ENCODE data around the gene CAPN8.

CAPN8 gene

DNA sequence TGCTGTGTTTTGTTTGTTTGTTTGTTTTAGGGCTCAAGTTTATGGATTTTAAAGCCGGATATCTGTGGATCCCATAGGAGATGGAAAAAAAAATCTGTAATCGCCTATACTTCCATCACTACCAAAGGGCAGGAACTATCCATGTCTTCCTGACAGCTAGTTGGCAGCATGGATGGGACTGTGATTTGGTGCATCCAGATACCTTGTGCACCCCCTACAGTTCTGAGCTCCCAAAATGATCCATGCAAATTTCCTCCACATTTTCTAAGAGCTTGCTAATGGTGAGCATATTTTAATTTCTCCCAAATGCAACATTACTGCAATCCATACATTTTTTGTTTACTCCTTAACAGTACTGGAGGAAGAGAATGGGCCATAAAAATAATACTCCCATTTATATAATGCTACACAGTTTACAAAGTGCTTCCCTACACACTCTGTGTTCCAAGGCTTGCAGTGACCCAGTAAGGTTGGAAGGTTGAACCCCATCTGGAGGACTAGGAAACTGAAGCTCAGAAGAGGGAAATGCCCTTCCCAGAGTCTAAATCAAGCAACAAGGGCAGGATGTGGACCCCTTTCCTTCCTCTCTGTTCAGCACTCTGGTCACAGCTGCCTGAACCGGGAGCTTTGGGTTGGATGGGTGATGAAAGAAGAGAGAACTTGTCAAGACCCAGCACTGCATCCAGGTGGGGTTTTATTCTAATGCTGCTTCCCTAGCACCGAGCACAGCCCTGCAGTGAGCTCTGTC is 48.0 kb downstream of the CAPN8 start:
- no peak for DNase-seq (ENCODE audit: low spot score)

DNA sequence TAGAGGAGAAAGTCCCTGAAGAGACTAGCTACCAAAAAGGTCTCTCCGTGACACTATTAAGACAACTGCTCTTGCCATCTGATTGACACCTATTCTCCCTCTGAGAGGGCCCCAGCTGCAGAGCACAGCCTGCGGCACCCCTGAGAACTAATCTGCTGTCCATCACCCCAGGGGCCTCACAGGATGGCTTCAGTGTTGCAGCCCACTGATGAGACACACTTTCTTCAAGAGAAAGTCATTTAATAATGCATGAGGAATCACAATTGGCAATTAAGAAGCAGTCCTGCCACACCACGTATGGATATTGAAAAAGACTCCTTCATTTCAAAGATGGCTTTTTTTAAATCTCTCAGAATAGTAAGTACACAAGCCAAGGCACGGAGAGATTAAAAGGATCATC is 48.9 kb downstream of the CAPN8 start:
- DNase-seq (ENCODE audit: low spot score) = no peak

DNA sequence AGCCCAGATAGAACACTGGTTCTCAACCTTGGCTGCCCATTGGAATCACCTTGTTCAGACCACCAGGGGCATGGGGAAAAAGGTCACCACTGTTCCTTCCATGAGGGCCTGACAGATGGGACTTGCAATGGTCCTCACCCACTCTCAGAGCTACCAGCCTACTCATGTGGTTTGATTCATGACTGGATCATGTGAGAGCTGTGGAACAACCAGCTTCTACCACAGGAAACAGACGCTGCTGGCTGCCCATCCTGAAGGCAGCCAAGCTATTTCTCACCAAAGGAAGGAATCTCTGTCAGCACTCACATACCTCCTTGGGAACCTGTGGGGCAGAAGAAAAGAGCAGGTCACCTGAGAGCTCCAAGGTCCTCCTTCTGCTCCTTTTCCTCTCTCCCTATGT is 53.6 kb downstream of the CAPN8 start:
- no peak for DNase-seq (ENCODE audit: low spot score)

DNA sequence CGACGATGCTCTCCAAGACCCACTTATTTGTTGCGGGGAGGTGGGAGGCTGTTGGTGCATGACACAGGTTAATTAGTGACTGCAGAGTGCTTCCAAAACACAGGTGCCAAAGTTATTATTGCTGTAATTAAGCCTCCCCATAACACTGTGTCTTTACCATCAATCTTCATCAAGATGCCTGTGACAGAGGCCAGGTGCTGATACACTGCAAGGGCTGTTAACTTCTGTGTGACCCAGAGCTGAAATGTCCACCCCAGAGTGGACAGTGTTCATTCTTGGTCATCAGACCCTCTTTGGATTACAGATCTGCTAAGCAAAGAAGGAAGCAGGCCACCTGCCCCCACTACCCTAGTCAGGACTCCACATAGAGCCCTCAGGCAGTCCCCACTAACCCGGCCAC is 55.5 kb downstream of the CAPN8 start:
- DNase-seq (ENCODE audit: low spot score) = no peak

- no peak for DNase-seq (ENCODE audit: low spot score)
Observed at GRCh38 chr1:223609066-223609465, 56.4 kb downstream of the CAPN8 start.

DNA sequence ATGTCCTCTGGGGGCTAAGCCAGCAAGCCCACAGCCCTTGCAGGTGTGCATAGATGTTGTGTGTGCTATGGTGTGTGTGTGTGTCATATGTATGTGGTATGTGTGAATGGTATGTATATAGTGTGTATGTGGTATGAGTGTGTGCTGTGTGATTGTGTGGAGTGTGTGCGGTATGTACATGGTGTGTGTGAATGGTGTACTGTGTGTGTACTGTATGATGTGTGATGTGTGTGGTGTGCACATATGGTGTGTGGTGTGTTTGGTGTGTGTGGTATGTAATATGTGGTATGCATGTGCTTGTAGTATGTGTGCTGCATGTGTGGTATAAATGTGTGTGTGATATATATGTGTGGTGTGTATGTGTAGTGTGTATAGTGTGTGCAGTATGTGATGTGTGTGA is 107.0 kb downstream of the CAPN8 start:
- DNase-seq (ENCODE audit: low spot score) = no peak

GRCh38 chr1:223557130-223557475 is 108.4 kb downstream of the CAPN8 start:
- no peak for DNase-seq (ENCODE audit: low spot score)

DNA sequence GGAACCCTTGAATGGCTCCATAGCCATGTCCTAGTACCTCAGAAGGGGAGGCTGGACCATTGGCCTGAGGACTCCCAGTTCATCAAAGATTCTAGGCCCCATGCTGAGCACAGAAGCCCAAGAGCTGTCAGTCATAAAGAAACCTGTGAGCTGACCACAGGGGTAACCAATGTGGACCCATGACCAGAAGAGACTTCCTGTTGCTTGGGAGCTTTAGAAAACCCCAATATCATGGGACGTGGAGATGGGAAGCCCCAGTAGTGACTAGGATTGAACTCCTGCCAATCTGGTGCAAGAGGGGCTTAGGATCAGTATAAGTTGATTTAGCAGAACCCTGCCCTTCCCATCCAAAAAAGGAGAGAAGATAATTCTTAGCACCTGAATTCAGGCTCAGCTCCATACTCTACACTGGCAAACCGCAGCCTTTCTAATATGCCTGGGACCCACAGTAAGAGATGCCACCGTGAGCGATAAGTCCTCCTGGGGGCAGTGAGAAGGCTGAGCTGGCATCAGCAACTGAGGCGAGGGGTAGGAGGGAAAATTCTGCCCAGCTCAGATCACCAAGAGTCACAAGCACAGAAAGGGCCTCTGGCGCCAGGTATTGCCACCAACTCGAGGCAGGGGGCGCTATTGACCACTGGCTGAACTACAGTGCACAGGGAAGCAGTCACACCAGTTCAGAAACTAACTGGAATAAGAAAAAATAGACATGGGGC is 108.9 kb downstream of the CAPN8 start:
- peak; percentile 56 for DNase-seq (ENCODE audit: low spot score)

GRCh38 chr1:223553957-223554356 is 111.5 kb downstream of the CAPN8 start:
- DNase-seq (ENCODE audit: low spot score) = no peak

GRCh38 chr1:223551610-223552009 is 113.9 kb downstream of the CAPN8 start:
- DNase-seq (ENCODE audit: low spot score) = no peak

DNA sequence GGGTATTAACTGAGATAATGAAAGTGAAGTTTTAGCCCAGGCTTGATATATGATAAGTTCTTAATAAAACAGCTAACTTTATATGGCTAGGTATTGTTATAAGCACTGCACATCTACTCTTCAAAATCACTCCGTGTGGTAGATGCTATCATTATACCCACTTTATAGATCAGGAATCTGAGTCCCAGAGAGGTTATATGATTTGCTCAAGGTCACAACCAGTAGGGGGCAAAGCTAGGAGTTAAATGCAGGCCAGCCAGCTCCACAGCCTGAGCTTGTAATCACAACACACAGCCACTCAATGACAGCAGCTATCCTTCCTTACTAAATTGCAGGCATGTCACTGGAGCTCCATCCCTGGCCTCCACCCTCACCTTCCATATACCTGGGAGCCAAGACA is 115.8 kb downstream of the CAPN8 start:
- no peak for DNase-seq (ENCODE audit: low spot score)

DNA sequence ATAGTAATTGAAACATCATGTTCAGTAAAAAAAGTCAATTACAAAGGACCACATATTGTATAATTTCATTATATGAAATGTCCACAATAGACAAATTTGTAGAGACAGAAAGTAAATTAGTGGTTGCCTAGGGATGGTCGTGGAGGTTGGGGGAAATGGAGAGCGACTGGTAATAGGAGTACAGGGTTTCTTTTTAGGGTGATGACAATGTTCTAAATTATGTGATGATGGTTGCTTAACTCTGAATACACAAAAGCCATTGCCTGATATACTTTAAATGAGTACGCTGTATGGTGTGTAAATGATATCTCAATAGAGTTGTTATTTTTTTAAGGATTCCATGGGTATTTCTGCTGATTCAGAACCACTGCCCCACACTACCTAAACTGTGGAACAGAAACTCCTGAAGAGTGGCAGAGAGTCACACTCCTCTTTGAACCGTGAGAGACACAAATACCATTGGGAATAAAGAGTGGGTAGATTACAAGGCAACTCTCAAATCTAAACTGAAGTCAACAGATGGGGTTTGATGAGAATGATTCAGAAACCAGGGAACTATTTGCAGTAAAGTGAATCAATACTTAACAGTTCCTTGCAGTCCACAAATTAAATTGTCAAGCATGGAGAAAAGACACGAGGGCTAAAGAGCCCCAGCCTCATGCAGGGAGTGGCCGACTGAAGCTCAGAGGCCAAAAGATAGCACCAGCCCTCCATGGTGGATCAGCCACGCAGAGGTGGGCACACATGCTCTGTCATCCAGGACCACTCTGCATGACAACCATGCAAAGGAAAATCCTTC is 118.0 kb downstream of the CAPN8 start:
- no peak for DNase-seq (ENCODE audit: low spot score)

GRCh38 chr1:223545343-223545742 is 120.2 kb downstream of the CAPN8 start:
- no peak for DNase-seq (ENCODE audit: low spot score)

- no peak for DNase-seq (ENCODE audit: low spot score)
Observed at GRCh38 chr1:223543560-223543959, 121.9 kb downstream of the CAPN8 start.

- DNase-seq (ENCODE audit: low spot score) = no peak
Observed at GRCh38 chr1:223542831-223543230, 122.7 kb downstream of the CAPN8 start.

DNA sequence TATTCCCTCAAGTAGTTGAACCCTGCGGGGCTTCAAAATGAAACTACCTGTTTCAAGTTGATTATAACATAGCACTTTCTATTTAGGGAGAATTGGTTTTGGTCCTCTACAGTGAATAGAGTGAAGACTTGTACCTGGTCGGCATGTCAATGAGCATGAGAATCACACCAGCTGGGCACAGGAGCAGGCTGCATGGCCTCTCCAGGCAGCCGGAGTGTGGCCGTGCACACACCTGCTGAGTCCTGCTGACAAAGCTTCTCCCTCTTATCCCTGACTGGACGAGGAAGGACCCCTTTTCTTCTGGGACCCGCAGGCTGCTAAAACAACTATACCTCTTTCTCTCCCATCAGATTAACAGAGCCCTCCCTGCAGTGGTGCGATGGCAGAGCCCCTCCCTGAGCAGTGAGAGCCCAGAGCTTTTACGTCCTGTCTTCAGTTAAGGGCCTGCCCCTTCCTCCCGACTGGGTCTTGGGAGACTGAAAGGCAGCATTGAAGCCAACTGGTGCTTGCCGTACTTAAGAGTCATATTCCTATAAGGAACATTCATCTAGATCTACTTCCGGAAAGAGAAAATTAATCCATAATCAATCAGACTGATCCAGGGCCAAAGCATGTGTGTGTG is 124.9 kb downstream of the CAPN8 start:
- DNase-seq (ENCODE audit: low spot score) = no peak

DNA sequence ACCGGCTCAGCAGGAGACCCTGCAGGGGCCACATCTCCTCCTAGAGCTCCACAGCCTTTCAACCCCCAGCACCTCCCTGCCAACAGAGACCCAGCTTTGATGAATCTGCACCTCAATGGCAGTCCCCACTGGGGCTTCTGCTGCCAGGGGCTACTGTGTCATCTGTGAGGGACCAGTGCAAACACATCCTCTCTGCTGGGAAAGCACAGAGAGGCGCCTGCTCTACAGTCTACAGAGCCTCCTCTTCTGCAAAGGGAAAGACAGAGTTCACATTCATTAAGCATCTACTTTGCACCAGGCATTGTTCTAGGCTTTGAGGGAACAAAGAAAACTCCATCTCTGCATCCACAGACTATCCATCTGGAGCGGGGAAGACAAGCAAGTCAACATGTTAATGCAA is 125.8 kb downstream of the CAPN8 start:
- DNase-seq (ENCODE audit: low spot score) = no peak

DNA sequence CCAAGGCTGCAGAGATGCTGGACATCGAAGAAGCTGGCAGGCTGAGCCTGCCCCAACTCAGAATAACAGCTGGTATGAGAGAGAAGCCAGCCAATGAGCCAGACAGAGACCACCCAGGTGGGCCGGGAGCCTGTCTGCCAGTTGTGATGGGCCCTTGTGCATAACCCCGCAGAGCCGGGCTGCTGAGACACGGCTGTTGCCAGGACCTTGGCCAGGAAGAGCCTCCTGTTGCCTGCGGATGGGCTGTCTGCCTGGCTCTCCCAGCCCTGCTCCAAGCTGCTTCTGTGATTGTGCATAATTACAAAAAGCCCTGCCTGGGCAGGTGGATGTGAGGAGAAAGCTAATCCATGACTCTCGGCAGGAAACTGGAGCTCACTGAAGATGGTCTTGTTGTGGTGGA is 126.5 kb downstream of the CAPN8 start:
- no peak for DNase-seq (ENCODE audit: low spot score)

DNA sequence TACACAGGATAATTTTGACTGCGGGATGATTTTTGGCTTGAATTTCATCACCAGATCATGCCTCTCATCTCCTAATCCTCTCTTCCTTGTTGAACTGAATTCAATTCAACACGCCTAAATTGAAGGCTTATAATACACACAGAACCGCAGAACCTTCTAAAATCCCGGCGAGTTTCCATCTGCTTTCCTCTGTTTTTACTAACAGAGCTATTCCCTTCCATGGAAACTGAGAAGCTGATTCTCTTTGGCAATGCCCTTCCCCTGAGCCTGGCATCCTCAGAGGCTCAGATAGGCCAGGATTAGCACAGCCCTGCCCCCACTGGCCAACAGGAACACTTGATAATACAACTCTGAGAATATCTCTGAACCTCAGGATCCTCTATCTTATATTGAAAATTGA is 130.2 kb downstream of the CAPN8 start:
- DNase-seq (ENCODE audit: low spot score) = no peak

GRCh38 chr1:223534677-223535076 is 130.8 kb downstream of the CAPN8 start:
- no peak for DNase-seq (ENCODE audit: low spot score)

GRCh38 chr1:223533708-223534107 is 131.8 kb downstream of the CAPN8 start:
- no peak for DNase-seq (ENCODE audit: low spot score)

DNA sequence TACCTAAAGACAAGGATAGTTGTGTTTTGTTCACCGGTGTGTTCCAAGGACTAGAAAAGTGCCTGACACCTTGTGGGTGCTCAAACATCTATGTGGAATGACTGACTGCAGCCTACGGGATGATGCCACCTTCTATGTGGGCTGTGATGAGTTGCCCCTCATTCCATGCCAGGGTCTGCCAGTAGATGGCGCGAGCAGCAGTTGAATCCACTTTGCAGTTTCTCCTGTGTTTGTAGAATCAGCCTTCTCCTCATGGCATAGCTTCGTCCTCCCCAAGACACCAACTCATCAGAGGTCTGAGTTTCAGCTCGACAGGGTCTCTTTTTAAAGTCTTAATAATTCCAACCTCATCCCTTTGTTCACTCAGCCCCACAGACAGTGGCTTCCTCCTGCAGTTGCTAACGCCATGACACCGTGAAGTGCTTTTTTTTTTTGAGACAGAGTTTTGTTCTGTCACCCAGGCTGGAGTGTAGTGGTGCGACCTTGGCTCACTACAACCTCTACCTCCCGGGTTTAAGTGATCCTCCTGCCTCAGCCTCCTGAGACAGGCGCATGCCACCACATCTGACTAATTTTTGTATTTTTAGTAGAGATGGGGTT is 133.7 kb downstream of the CAPN8 start:
- DNase-seq (ENCODE audit: low spot score) = peak; percentile 65
